Measurements from ENCODE around the gene RBM10. TPM values are rescaled to one million over a fixed set of nuclear protein-coding genes. Genes with fewer than 3 reads are reported as not detected.

RBM10 gene
- total RNA-seq, 1 donor from 2014 or later: 27.8 TPM

Small RNA genes lying within 50 kb of the gene (small RNA-seq; reads per million reads assigned to genes)
- not detected for gene RNU12-2P (ENCODE audit: low replicate concordance)

Other genes with a start within 250 kb of the RBM10 start
- gene JADE3, start 232.8 kb upstream of the RBM10 start, total RNA-seq: 6.3 TPM
- gene RGN, start 66.8 kb upstream of the RBM10 start, total RNA-seq: 5.8 TPM
- gene NDUFB11, start 519 bp upstream of the RBM10 start, total RNA-seq: 82.8 TPM
- 127 TPM for gene UBA1, start 48.6 kb downstream of the RBM10 start, total RNA-seq
- gene CDK16, start 73.5 kb downstream of the RBM10 start, total RNA-seq: 116 TPM
- 88.0 TPM for gene USP11, start 87.8 kb downstream of the RBM10 start, total RNA-seq
- gene ZNF157, start 225.4 kb downstream of the RBM10 start, total RNA-seq: 0.92 TPM